Panc1 (cell line): ENCODE results near the gene RBKS. TPM values are rescaled to one million over a fixed set of nuclear protein-coding genes. Genes with fewer than 3 reads are reported as not detected.
"Not testable (repeated sequence)": the region's sequence is repeated elsewhere in the genome, so short reads cannot be mapped to it uniquely, and the experiment has no call there.

ENCODE experiments used
- ATAC-seq: fragments of 200-7000 bp; cut with Tn5 transposase; 2 replicates; pipeline ENCODE4 v1.9.1; 2020; ENCODE audit warnings: mild to moderate bottlenecking, moderate library complexity
- BruUV-seq: library from RNA; stranded (reverse); fragments of 400-500 nt; replicated peaks from 2 replicates; lab custom pipeline; 2021; lab: Mats Ljungman, UMichigan
- CTCF ChIA-PET: fragments of 300-600 bp; sonication (Branson Sonifier 250); formaldehyde crosslinking; loops from one replicate; lab custom pipeline; 2022; ENCODE audit warnings: antibody characterized with exemption; lab: Charles Lee
- POLR2A ChIA-PET: fragments of 300-600 bp; sonication (Branson Sonifier 250); formaldehyde crosslinking; loops from one replicate; lab custom pipeline; 2022; ENCODE audit warnings: antibody characterized with exemption; lab: Charles Lee
- DNase-seq: peaks from one replicate; pipeline ENCODE4 v3.0.0-alpha.2; 2010; ENCODE audit warnings: low read depth, low spot score
- H3K27ac ChIP-seq: 2 replicates; pipeline ENCODE4 v1.5.1; 2011; ENCODE audit warnings: mild to moderate bottlenecking, low read length, inconsistent platforms
- H3K27me3 ChIP-seq: fragments of 200-500 bp; sonication (Bioruptor generic); 2 replicates; pipeline ENCODE4 v1.6.0; 2014; ENCODE audit warnings: low read length, inconsistent platforms; ENCODE audit not compliant: control insufficient read depth, insufficient read depth
- H3K36me3 ChIP-seq: fragments of 200-500 bp; sonication (Bioruptor generic); 2 replicates; pipeline ENCODE4 v1.5.1; 2014; ENCODE audit warnings: inconsistent platforms, mild to moderate bottlenecking, low read length, moderate library complexity; ENCODE audit not compliant: control insufficient read depth, insufficient read depth
- H3K4me1 ChIP-seq: 2 replicates; pipeline ENCODE4 v1.5.1; 2011; ENCODE audit warnings: inconsistent platforms, mild to moderate bottlenecking, low read length, moderate library complexity; ENCODE audit not compliant: control insufficient read depth, insufficient read depth
- H3K4me3 ChIP-seq, 2 experiments: 2 replicates each; pipeline ENCODE4 v1.5.1; 2011 to 2012; ENCODE audit warnings: low read depth in 2 of 2, low read length in 2 of 2, mild to moderate bottlenecking in 2 of 2, inconsistent platforms in 1 of 2, moderate library complexity in 1 of 2
- H3K9me3 ChIP-seq: fragments of 200-500 bp; sonication (Bioruptor generic); 2 replicates; pipeline ENCODE4 v1.5.1; 2014; ENCODE audit warnings: low read depth, mild to moderate bottlenecking, inconsistent platforms, low read length, moderate library complexity; ENCODE audit not compliant: control insufficient read depth, insufficient read depth
- SIN3A ChIP-seq: IDR thresholded peaks from 2 replicates; pipeline ENCODE4 v1.6.1; 2012; ENCODE audit warnings: low read depth, mild to moderate bottlenecking, low read length, moderate library complexity, borderline replicate concordance; ENCODE audit not compliant: insufficient read depth
- TCF7L2 ChIP-seq: IDR thresholded peaks from 2 replicates; pipeline ENCODE4 v1.6.1; 2011; ENCODE audit warnings: mild to moderate bottlenecking, low read depth, low read length, inconsistent platforms
- in situ Hi-C: cut with HindIII; loops from 2 replicates; pipeline ENCODE4 v1.10.0; 2016; ENCODE audit warnings: low sequenced_read_pairs, low pct_unique_long_range_greater_than_20kb
- intact Hi-C: fragments of 100-400 bp; cut with micrococcal nuclease; formaldehyde crosslinking; loops from one replicate; pipeline ENCODE4 v1.10.0; 2022; ENCODE audit not compliant: unreplicated experiment
- total RNA-seq: library from RNA; stranded (reverse); gene quantifications from one replicate; pipeline ENCODE4 v1.2.1, GENCODE V29; 2021; ENCODE audit not compliant: unreplicated experiment
- TF ChIP-seq, protein P1 (sequence below): fragments of 450-650 bp; IDR thresholded peaks from 2 replicates; pipeline ENCODE4 v1.5.1; 2017; ENCODE audit warnings: mild to moderate bottlenecking
- TF ChIP-seq, protein P2 (sequence below), 2 experiments: IDR thresholded peaks; 2 replicates each; pipeline ENCODE4 v1.6.1; 2011 to 2012; ENCODE audit warnings: low read depth in 2 of 2, control low read depth in 1 of 2, low read length in 1 of 2, mild to moderate bottlenecking in 1 of 2, moderate library complexity in 1 of 2; ENCODE audit not compliant: insufficient read depth in 1 of 2

The RBKS gene
- total RNA-seq, 1 experiment from 2014 or later: 2.2 TPM

DNA sequence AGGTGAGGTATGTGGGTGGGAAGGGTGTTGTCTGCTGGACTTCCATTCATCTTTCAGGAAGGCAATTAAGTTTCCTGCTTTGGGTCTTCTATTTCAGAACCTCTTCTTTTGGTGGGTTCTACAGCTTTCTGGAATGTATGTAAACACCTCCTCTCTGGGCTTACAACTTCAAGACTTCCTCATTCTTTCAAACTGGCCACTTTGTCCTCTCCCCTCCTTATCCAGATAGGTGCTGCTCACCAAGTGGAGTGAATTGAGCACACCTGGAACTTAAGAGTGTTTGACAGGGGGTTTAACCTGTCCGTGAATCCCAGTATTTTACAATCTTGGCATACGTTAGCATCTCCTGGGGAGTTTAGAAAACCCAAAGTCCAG is 123.9 kb downstream of the RBKS start:
- no peaks in the 10 kb centered on the region for H3K9me3 ChIP-seq
- POLR2A ChIA-PET: no interaction called here
- no peaks in the 10 kb centered on the region for H3K36me3 ChIP-seq
- peaks cover 9% of the 10 kb centered on the region for H3K4me1 ChIP-seq
- TF ChIP-seq, protein P1, sequence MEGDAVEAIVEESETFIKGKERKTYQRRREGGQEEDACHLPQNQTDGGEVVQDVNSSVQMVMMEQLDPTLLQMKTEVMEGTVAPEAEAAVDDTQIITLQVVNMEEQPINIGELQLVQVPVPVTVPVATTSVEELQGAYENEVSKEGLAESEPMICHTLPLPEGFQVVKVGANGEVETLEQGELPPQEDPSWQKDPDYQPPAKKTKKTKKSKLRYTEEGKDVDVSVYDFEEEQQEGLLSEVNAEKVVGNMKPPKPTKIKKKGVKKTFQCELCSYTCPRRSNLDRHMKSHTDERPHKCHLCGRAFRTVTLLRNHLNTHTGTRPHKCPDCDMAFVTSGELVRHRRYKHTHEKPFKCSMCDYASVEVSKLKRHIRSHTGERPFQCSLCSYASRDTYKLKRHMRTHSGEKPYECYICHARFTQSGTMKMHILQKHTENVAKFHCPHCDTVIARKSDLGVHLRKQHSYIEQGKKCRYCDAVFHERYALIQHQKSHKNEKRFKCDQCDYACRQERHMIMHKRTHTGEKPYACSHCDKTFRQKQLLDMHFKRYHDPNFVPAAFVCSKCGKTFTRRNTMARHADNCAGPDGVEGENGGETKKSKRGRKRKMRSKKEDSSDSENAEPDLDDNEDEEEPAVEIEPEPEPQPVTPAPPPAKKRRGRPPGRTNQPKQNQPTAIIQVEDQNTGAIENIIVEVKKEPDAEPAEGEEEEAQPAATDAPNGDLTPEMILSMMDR: no peak
- TF ChIP-seq SIN3A: no peak
- TF ChIP-seq TCF7L2: no peak
- peak overlapping the region; percentile 67 for H3K27ac ChIP-seq
- no peak for ATAC-seq
- in situ Hi-C loops (no loop called here), intact Hi-C loops (no loop called here)
- peak overlapping the region; percentile 19 to 48; a peak in 3 of 4 replicates for H3K4me3 ChIP-seq
- CTCF ChIA-PET: no interaction called here
- H3K27me3 ChIP-seq: no peaks in the 10 kb centered on the region
- no peak for DNase-seq
- no TSS peak for BruUV-seq

DNA sequence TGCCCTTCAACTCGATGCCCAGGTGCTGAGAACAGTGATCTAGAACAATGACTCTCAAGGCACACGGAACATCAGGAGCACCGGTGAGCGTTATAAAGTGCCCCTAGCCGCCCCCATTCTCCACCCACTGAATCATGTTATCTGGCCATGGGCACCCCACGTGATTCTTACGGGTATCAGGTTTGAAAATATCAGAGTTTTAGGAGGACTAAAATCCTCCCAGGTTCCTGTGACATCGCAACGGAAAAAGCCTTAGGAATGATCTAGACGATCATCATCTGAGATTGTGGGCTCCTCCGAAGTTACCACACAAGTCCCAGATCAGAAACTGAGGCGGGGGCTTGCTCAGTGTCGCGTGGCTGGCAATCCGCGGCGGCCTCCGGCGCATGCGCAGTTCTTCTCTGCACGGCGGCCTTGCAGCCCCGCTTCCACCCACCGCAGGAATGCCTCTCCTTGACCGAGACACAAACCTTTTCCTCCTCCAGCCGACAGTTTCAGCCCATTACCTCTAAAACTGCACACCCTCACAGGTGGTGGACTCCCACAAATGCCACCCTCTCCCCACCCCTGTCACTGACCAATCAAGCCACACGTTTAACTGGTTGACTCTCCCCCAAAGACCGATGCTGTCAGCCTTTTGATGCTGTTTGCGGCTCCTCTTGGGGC is 124.4 kb downstream of the RBKS start:
- no peaks in the 10 kb centered on the region for H3K9me3 ChIP-seq
- peak; percentile 82 for ATAC-seq
- H3K4me1 ChIP-seq: peaks cover 6% of the 10 kb centered on the region
- CTCF ChIA-PET: no interaction called here
- no TSS peak for BruUV-seq
- H3K27me3 ChIP-seq: no peaks in the 10 kb centered on the region
- intact Hi-C loops (no loop called here), in situ Hi-C loops (no loop called here)
- H3K27ac ChIP-seq: peak overlapping the region; percentile 67
- DNase-seq: no peak
- peak overlapping the region; percentile 19 to 48 for H3K4me3 ChIP-seq
- POLR2A ChIA-PET: no interaction called here
- TF ChIP-seq TCF7L2: no peak
- TF ChIP-seq, protein P2, sequence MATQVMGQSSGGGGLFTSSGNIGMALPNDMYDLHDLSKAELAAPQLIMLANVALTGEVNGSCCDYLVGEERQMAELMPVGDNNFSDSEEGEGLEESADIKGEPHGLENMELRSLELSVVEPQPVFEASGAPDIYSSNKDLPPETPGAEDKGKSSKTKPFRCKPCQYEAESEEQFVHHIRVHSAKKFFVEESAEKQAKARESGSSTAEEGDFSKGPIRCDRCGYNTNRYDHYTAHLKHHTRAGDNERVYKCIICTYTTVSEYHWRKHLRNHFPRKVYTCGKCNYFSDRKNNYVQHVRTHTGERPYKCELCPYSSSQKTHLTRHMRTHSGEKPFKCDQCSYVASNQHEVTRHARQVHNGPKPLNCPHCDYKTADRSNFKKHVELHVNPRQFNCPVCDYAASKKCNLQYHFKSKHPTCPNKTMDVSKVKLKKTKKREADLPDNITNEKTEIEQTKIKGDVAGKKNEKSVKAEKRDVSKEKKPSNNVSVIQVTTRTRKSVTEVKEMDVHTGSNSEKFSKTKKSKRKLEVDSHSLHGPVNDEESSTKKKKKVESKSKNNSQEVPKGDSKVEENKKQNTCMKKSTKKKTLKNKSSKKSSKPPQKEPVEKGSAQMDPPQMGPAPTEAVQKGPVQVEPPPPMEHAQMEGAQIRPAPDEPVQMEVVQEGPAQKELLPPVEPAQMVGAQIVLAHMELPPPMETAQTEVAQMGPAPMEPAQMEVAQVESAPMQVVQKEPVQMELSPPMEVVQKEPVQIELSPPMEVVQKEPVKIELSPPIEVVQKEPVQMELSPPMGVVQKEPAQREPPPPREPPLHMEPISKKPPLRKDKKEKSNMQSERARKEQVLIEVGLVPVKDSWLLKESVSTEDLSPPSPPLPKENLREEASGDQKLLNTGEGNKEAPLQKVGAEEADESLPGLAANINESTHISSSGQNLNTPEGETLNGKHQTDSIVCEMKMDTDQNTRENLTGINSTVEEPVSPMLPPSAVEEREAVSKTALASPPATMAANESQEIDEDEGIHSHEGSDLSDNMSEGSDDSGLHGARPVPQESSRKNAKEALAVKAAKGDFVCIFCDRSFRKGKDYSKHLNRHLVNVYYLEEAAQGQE (IDR thresholded peaks at IDR 0.05; ENCODE audit: insufficient read depth in 1 of 2, low read depth in 2 of 2, low read length in 1 of 2): no peak
- no peaks in the 10 kb centered on the region for H3K36me3 ChIP-seq

DNA sequence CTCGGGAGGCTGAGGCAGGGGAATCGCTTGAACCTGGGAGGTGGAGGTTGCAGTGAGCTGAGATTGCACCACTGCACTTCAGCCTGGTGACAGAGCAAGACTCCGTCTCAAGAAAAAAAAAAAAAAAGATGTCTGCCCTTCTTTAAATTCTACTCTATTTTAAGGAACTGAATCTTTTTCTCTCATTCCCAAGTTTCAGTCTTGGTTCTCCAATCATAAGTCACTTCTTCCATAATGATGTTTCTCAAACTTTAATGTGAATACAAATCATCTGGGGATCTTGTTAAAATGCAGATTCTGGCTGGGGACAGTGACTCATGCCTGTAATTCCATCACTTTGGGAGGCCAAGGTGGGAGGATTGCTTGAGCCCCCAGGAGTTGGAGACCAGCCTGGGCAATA is 125.7 kb downstream of the RBKS start:
- in situ Hi-C loops, H3K4me1 ChIP-seq, ATAC-seq, POLR2A ChIA-PET, DNase-seq, H3K4me3 ChIP-seq, H3K27ac ChIP-seq, H3K9me3 ChIP-seq, H3K36me3 ChIP-seq, intact Hi-C loops, H3K27me3 ChIP-seq, BruUV-seq: not testable (repeated sequence)
- CTCF ChIA-PET: interaction anchor here (0.7 kb wide), 1 partner anchor 195 kb away, joined by 3 read pairs; no protein-coding TSS in a partner anchor
